ENCODE measurements around the gene MIER3.

GRCh38 chr5:56873056-56873455 is 78.9 kb downstream of the MIER3 start:
- no peak for TF ChIP-seq CTCF (IDR thresholded peaks at IDR 0.05)
- no peak for TF ChIP-seq EZH2phosphoT487 (IDR thresholded peaks at IDR 0.05; ENCODE audit: borderline replicate concordance, low read depth)
